GM19372 (cell line): Measurements from ENCODE around the gene P4HA2.

Experiments
- ATAC-seq: cut with Tn5 transposase; IDR thresholded peaks from one replicate; pipeline ENCODE4 v1.9.1; 2021; ENCODE audit warnings: mild to moderate bottlenecking, low read depth, moderate library complexity; ENCODE audit not compliant: unreplicated experiment

P4HA2 gene

GRCh38 chr5:132253008-132253441 is 25.4 kb upstream of the P4HA2 start:
- no peak for ATAC-seq

- no peak for ATAC-seq
These were observed 23.6 kb upstream of the P4HA2 start for GRCh38 chr5:132251220-132251725.

DNA sequence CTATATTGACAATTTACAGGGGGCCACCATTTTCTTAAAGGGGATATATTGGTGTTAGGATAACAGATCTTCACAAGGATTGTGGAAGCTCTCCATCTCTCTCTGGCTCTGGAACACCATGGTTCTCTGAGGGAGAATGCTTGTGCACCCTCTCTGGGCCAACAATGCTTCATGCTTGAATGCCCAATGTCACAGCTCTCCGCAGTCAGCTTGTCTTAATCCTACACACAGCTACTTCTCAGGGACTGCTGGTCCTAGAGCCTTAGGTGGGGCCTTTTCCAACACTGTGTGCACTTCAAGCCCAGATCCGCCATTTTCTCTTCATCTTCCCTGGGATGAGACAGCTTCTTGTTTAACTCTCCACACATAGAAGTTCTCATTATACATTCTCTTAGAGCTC is 22.9 kb upstream of the P4HA2 start:
- ATAC-seq = no peak

DNA sequence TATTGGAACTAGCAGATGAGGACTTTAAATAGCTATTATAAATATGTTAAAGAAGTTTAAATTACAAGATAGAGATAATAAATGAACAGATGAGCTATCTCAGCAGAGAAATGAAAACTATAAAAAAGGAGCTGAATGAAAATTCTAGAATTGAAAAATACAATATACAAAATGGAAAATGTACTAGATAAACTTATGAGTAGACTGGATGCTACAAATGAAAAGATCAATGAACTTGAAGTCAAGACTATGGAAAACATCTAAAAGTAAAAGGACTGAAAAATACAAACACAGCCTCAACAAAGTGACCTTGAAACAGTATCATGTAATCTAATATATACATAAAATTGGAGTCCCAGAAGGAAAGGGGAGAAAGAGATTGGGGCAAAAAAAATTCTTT is 19.2 kb upstream of the P4HA2 start:
- no peak for ATAC-seq

GRCh38 chr5:132245593-132245992 is 17.9 kb upstream of the P4HA2 start:
- no peak for ATAC-seq

- ATAC-seq = no peak
These were observed 15.8 kb upstream of the P4HA2 start for GRCh38 chr5:132243366-132243977.

GRCh38 chr5:132239776-132240175 is 12.1 kb upstream of the P4HA2 start:
- no peak for ATAC-seq

- ATAC-seq = no peak
These were observed 11.3 kb upstream of the P4HA2 start for GRCh38 chr5:132238901-132239500.

DNA sequence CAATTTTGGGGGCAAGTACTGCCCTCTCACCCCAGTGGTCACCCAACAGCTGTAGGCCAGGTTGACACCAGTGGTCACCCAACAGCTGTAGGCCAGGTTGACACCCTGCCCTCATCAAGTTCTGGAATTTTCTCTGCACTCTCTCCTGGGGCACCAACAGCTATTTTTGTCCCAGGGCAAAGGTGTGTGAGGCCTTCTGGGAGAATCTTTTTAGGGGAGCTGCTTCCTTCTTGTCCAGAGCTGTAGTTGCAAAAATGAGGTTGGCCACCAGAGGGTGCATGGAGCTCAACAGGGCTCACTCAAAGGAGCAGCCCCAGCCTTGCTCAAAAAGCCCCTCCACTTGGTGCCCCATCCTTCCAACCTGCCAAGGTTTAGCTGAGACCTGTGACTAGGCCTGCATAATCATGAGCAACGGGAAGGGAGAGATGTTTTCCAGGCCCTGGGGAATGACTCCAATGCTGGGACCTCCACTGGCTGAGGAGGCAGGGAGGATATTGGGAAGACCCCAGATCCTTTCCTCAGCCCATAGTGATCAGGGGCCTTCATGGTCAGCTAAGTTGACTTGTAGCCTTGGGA is 10.6 kb upstream of the P4HA2 start:
- ATAC-seq = no peak

DNA sequence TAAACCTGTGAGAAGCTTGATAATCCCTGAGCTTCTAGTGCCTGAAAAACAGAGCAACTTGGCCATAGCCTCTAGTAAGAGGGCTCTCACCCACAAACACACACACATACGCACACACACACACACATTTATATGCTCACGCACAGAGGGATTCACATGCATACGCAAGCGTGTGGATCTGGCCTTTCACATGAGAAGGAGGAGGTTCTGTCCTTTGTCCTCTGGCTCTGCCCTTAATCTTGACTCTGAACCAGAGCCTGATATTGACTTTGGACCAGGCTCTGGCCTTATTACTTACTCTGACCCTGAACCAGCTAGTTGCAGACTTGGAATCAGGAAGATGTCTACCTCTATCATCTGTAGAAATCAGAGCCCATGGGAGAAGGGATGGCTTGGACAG is 10.0 kb upstream of the P4HA2 start:
- no peak for ATAC-seq

GRCh38 chr5:132237141-132237540 is 9.5 kb upstream of the P4HA2 start:
- no peak for ATAC-seq

- ATAC-seq = no peak
These were observed 7.7 kb upstream of the P4HA2 start for GRCh38 chr5:132235340-132235739.

GRCh38 chr5:132234684-132235062 is 7.0 kb upstream of the P4HA2 start:
- ATAC-seq = no peak

DNA sequence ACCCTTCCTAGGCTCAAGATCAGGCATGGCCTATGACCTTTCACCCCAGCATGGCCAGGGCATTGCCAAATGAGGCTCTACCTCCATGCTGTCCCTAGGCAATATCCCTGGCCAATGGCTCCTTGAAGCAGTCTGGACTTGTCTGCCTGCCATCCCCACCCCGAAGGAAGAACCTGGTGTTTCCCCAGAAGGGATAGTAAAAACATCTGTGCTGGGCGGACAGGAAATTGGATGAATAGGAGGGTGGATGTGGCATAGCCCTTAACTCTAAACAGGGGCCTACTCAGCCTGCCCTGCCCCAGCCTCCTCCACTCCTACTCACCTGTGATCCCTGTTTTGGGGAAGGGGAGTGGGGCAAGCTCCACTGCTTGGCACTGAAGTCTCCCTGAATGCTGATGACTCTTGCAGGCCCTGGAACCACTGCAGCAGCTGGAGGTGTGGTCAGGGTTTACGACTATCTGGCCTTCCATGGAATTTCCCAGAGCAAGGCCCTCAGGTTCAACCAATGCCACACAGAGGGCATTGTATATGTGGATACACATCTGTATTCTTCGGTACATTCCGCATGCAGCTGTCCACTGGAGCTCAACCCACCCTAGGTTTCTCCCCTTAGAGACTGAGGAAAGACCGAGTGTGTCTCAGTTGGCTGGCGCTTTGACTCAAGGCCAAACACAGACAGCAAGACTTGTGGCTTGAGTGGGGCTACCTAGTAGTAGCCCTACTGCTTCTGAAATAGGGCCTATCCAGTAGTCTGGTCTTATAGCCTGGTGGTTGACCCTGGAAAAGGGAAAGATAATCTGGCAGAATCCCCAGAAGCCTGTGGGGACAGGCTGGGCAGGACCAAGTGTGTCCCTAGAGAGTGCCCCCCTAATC is 6.4 kb upstream of the P4HA2 start:
- ATAC-seq = no peak

DNA sequence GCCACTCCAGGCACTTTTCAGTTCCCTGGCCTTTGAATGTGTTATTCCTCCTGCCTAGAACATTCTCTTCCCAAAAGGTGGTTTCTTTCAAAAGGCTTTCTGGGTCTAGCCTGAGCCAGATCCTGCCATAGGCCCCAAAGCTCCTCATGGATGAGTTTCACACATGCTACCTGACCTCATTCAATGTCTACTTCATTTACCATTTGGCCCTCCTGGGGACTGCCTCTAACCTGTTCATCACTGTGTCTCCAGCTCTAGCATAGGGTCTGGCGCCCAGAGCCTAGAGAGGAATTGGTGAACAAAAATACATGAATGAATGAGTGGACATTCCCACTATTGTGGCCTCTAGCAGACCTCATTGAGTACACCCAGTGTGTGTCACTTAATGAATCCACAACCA is 5.4 kb upstream of the P4HA2 start:
- no peak for ATAC-seq

DNA sequence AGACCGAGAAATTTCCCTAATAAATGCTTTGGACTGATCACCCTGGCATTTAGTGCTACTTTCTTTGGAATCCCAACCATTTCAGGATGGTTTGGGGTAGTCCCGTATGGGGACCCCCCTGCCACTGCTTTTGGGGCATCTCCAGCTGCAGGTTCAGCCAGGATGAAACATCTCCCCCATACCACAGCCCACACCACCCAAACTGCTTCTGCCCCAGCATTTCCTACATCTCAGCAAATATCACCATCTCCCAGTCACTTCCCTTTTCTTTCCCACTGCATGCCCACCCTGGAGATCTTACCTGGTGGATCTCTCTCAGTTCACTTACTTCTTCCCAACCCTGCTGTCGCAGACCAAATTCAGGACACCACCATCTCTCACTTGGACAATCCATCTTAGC is 4.8 kb upstream of the P4HA2 start:
- ATAC-seq = no peak

GRCh38 chr5:132230871-132231270 is 3.2 kb upstream of the P4HA2 start:
- no peak for ATAC-seq

GRCh38 chr5:132229236-132229635 is 1.6 kb upstream of the P4HA2 start:
- ATAC-seq = no peak

- no peak for ATAC-seq
These were observed 785 bp upstream of the P4HA2 start for GRCh38 chr5:132228241-132229035.

DNA sequence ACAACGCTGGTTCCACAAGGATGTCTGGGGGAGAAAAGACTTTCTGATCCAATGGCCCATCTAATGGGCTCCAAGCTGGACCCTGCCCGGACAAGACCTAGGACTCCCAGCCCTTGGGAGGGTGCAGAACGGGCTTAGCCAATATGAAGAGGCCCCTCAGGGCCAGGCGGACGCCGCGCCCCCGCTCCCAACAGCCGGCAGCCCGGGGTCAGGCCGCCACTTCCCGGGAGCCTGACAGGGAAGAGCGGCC is 493 bp downstream of the P4HA2 start:
- no peak for ATAC-seq
